Ovary (tissue), 3 donors: ENCODE data around the gene ARHGEF26.

ENCODE experiments used
- CTCF ChIP-seq, 3 donors: fragments of 450-650 bp in 2 of 3; fragments of 200-600 bp in 1 of 3; IDR thresholded peaks; one replicate each; pipeline versions ENCODE4 v1.5.1 to v1.8.0; 2016 to 2022; ENCODE audit warnings: antibody characterized with exemption in 3 of 3, mild to moderate bottlenecking in 1 of 3
- EP300 ChIP-seq: sonication (generic); formaldehyde crosslinking; IDR thresholded peaks from one replicate; pipeline ENCODE4 v1.6.1; 2017; ENCODE audit warnings: antibody characterized with exemption
- POLR2A ChIP-seq: fragments of 450-650 bp; IDR thresholded peaks from one replicate; pipeline ENCODE4 v1.6.1; 2017; ENCODE audit warnings: antibody characterized with exemption, mild to moderate bottlenecking, moderate library complexity
- donor health status: DM: no; HTN: no; CAD: no.

DNA sequence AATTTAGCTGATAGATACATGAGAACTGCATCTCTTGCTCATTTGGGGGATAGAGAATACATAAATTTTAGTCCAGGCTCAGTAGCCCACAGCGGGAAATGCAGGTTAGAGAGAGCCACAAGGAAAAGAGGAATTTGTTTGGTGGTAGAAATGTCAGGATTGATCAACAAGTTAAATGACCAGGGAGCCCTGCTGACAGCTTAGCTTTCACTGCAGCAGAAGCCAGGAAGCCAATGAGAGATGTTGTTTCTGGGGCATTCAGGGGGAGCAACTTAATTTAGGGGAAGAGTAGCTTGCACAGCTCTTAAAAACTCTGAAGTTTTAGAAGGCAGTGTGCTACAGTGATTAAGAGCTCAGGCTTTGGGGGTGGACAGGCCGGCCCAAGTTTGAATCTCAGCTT lies 22.7 kb downstream of the ARHGEF26 start:
- no peak for TF ChIP-seq CTCF (IDR thresholded peaks at IDR 0.05)
- no peak for TF ChIP-seq EP300
- no peak for TF ChIP-seq POLR2A
